Mesenteric fat pad (tissue), 1 donor: Measurements from ENCODE around the gene APEX1. TPM values are rescaled to one million over a fixed set of nuclear protein-coding genes. Genes with fewer than 3 reads are reported as not detected.
"Not testable (repeated sequence)": the region's sequence is repeated elsewhere in the genome, so short reads cannot be mapped to it uniquely, and the experiment has no call there.

ENCODE experiments used
- DNase-seq: peaks from one replicate; pipeline ENCODE4 v3.0.0-alpha.2; 2020; ENCODE audit warnings: low spot score
- total RNA-seq: library from RNA; stranded (reverse); fragmentation: NEBNext Ultra II Directional; extraction: Animal tissue kit (Norgen Biotek cat#: 25700); gene quantifications from one replicate; pipeline ENCODE4 v1.2.1, GENCODE V29; 2021
- donor health status: DM: yes; HTN: yes; CAD: no.

APEX1 gene
- total RNA-seq, 1 donor from 2014 or later: 118 TPM

DNA sequence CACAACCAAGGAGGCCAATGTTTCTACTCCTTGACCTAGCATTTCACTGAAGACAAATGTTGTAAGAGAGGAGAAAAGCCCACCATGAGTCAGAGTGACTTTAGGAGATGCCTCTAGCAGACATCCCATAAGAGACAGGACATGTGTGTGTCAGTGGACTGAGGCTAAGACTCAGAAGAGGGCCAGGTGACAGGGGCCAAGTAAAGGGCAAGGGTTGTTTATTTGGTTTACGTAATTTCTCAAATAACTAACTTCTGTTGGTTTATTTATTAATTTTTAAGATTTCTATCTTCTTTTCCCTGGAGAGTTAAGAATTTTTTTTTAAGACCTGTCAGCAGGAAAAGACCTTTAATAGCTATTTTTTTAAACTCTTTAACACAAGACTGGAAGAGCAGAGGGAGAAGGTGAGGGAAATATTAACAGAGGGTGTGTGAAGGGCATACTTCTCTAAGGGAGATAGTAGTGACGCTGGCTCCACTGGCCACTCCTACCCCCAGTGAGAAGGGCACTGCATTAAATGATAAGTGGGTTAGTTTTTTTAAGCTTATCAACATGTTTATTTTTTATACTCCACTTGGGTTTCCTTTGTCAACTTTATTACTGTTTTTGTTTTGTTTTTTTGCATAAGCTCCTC, 17.6 kb downstream of the APEX1 start:
- no peak for DNase-seq

DNA sequence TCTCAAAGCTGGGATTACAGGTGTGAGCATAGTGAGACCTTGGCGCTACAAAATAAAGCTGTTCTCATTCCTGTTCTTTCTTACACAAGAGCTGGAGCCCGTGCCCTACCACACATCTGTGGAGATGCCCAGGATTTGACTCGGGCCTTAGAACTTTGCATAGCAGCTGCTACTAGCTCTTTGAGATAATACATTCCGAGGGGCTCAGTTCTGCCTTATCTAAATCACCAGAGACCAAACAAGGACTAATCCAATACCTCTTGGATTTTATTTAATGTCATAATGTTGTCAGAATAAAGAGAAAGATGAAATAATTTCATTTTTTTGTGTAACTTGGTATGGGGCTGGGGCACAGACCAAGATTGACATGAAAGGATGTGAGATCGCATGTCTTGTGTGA, 21.8 kb downstream of the APEX1 start:
- DNase-seq: no peak

DNA sequence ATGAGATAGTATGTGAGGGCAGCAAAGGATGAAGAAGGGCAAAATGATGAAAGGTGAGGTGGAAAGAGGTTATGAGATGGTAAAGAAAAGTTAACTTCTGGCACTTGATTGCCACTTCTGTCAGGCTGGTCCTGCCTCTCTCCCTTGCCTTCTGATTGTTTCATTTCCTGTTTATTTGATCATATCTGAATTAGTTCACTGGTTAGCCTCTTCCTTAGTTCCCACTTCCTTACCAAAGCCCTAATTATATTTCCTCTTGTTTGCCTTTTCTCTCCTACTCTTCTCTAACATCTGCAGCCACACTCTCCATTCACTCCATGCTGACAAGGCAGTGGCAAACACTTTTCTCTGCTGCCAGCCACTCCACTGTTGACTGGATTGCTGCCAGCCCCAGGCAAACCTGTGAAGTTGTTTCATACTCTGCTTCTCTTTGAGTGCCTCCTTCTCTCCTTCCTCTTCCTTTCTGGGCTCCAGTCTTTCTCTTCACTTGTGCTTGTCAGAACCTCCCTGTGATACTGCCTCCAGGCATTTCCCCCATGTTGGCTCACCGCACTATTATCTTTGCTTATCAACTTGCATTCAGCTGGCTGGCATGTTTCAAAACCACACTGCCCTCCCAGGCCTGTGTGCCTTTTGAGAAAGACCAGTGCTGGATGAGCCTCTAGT, 22.3 kb downstream of the APEX1 start:
- DNase-seq: no peak

DNA sequence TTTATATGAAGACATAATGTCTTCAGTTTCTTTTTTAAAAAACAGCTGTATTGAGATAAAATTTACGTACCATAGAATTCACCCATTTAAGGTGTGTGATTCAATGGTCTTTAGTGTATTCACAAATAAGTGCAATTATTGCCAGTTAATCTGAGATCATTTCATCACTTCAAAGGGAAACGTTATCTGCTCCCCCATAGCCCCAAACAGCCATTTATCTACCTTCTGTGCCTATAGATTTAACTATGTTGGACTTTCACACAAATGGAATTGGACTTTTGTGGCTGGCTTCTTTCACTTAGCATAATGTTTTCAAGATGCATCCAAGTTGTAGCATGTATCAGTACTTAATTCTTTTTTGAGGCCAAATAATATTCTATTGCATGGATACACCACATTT, 23.9 kb downstream of the APEX1 start:
- no peak for DNase-seq

DNA sequence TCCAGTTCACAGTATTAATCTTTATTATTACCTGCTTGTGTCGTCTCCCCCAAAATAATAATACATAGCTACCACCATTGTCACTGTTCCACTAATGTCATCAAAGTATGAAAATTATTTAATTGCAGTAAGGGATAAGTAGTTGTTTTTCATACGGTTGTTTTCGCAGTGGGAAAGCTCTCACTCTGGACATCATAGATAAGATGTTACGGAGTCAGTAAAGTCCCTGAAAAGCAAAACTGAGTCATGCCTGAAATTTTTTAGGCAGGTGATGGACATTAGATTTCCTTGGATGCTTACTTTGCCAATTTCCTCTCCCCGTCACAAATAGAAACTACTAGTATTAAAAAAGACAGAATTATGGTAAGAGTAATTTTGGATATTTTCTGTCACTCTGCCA, 27.4 kb downstream of the APEX1 start:
- no peak for DNase-seq

DNA sequence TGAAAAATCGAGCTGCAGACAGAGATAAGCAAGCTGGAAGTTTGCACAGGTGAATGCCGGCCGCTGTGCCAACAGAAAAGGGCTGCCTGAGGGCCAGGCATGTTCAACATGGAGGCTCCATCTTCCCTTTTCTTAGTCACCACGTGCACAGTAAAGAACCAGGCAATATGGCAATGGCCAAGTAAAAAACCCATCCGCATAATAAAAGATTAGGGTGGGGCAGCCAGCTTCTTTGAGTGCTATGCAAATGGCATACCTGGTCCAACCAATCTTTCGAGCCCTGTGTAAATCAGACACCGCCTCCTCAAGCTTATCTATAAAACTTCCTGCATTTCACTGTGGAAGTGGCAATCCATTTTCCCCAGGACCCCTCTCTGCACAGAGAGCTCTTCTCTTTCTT, 30.9 kb downstream of the APEX1 start:
- DNase-seq: no peak

DNA sequence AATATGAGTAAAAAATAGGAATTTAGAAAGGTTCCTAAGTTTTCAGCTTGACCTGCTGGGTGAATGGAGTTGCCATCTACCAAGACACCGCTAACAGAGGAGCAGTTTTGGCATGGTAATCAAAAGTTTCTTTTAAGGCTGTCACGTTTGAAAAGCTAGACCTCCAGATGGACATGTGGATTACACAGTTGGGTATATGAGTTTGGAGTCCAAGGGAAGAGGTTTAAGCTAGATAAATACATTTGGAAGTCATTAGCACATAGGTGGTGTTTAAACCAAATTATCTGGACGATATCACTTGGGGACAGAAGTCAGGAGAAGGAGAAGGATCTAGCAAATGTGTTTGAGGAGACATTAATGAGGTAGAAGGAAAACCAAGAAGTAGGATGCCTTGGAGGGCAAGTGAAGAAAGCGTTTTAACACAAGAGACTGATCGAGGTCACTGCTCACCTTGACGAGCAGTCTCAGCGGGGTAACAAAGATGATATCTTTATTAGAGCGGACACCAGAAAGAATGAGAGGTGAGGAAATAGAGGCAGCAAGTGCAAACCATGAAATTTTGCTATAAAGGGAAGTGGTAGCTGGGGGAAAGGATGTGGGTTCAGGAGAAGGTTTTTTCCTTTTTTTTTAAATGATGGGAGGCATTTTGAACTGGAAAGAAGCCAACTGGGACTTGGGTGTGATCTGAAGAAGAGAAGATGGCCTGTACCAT, 31.8 kb downstream of the APEX1 start:
- DNase-seq: no peak

DNA sequence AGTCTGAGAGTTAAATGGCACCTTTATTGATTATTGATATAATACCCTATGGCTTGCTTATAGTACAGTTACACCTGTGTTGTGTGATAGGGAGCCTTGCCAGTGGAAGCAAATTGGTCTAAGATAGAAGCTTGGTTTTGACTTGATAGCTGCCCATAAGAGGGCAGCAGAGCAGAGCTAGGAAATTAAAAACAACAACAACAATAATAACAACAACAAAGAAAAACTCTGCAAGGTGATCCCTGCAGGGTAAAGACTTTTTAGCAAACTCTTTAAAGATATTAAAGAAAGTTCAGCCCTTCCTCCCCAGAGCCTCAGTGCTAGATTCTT, 32.3 kb downstream of the APEX1 start:
- no peak for DNase-seq

DNA sequence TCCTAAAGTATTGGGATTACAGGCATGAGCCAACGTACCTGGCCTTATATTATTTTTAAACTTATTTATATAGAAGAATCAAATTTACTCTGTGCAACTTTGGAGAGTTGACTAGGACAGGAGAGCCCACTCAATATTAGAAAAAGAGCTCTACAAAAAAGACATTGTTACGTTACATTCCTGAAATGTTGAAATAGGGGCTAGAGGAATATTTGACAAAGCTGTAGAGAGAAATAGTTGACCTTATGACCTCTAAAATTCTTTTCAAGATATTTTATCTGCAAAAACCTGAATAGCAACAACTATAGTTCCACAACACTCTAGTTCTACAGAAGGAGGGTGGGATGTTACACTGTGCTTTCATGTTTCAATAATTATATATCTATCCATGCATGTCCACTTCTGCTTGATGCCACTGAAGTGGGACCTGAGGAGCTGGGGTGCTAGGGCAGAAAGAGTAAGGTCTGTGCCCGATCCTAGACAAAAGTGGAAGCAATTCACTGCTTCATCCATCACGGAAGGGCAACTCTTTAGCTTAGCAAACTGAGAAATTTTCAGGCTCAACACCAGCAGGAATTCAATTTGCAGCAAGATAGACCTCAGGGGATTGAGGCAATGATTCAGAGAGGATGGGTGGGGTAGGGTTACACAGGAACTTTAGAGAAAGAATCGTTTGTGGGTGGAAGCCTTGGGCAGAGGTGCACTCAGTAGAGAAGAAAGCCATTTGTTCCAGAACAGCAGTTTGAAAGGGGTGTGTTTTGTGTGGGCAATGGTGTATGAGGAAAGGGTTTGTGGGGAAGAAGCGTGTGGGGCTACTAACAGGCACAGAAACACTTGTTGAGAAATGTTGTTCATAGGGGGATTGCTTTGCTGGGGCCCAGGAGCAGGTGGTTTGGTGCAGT, 34.3 kb downstream of the APEX1 start:
- DNase-seq: no peak

DNA sequence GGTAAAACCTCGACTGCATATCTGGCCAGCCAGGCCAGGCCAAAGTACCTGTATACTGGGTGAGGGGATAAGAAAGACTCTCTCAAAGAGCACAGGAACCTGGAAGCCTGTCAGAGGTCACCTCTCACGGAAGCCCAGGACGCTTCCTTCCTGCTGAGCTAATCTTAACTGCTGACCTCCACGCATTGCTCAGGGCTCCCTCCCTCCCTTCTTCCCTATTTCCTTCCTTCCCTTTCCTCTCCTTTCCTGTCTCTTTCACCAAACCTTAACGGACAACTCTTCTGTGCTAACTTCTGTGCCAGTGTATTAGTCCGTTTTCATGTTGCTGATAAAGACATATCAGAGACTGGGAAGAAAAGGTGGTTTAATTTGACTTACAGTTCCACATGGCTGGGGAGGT, 35.5 kb downstream of the APEX1 start:
- no peak for DNase-seq

DNA sequence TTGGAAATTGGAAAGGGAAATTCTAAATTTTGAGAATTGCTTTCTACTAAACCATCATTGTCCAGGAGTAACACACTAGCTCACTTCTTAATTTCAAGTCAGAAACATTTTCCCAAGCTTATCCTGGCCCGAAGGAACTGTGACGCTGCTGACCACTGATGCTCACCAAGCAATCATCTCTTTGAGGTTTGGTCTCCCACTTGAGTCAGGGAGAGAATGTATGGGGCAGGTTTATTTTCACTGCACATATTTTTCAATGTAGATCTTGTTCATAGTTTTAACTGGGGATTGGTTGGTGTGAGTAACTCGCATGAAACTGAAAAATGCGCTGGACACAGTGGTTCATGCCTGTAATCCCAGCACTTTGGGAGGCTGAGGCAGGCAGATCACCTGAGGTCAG, 37.5 kb downstream of the APEX1 start:
- DNase-seq: no peak

DNA sequence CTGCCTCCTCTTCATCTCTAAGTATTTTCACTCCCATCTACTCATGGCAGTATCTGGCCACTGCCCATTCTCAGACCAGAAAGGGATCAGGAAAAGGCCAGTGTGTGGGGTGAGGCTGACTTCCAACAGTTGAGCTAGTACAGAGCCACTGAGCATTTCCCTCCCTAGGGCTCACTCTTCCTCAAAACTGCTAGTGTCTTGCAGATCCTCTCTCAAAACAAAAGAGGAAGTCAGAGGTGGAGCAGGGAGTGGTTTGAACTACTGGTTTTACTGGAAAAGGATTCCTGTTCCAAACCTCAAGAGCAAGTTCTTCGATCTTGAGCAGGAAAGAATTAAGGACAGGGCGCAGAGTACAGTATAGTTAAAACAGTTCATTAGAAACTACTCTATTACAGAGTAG, 38.6 kb downstream of the APEX1 start:
- DNase-seq: no peak

DNA sequence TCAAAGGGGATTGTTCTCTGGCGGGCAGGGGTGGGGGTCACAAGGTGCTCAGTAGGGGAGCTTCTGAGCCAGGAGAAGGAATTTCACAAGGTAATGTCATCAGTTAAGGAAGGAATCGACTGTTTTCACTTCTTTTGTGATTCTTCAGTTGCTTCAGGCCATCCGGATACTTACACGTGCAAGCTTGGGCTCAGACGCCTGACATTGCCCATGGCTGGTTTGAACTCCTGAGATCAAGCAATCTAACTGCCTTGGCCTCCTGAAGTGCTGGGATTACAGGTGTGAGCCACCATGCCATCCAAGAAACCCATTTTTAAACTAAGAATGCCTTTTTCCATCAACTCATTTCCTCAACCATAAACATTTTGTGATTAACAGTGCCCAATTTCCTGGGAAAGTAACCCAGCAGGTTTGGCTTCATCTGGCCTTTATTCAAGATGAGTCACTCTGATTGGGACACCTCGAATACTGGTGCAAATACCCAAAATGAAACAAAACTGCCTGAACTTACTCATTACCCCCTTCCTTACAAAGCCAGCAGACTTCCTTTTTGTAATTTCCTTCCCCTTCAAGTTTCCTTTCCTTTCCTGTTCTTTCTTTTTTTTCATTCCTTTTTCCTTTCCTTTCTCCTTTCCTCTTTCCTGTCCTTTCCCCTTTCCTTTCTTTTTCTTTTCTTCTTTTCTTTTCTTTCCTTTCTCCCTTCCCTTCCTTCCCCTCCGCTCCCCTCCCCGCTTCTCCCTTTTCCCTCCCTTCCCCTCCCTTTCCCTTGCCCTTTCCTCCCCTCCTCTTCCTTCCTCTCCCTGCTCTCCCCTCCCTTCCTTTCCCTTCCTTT, 40.1 kb downstream of the APEX1 start:
- no peak for DNase-seq

DNA sequence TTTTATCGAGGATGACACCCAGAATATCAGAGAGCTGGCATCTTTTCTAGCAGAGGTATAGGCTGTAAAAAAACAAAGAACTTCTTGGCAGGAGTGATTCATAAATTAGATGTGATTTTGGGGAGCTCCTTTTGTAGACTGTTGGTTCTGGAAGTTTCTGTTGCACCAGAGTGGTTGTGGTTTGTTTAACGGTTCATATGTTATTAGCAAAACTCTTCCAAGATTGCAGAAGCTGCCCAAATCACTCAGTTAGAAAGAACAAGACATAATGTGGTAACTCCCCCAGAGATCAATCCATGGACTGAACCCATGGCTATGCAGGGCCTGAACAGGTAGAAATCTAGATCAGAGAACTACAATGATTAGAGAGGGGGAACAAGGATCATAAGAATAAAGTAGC, 43.6 kb downstream of the APEX1 start:
- no peak for DNase-seq

DNA sequence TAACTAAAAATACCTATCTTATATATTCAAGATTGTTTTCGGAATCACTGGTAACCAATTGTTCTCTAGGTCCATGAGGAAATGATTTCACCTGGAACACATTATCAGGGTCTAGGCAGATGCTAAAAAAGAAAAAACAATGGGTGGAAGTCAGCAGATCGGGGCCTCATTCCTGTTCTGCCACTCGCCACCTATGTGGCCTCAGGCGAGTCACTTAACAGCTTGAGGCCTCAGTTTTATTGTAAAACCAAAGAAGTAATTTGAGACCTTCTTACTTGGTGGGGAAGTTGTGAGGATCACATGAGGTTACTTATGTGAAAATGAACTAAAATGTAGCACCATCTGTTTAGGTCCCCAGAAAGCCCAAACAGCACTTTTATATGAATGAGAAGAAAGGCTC, 44.1 kb downstream of the APEX1 start:
- no peak for DNase-seq

DNA sequence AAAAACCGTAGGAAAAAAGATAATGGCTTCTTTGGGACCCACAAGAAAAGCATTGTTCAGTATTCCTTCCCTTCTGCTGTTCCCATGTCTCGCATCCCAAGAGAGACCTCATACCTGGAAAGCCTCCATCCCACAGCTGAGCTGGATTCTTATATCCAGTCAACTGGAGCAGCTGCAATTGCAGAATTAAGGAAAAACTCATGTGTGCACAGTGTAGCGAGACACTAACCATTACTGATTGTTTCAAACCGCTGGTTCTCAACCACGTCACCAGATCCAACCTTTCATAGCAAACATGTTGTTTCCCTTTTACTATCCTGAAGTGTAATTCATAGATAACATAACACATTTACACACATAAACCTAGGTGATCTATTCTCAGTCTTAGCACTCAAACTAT, 44.9 kb downstream of the APEX1 start:
- DNase-seq: no peak

DNA sequence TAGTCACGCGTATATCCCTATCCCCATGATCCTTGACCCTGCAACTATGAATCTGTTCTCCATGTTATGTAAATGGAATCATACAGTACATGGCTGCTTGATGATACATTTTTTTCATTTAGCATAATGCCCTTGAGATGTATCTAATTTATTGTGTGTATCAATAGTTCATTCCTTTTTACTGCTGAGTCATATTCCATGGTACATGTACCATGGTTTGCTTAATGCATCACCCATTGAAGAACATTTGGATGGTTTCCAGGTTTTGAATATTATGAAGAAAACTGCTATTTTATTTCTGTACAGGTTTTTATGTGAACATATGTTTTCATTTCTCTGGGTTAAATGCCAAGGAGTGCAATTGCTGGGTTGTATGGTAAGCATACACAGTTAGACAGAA, 46.3 kb downstream of the APEX1 start:
- DNase-seq: no peak

DNA sequence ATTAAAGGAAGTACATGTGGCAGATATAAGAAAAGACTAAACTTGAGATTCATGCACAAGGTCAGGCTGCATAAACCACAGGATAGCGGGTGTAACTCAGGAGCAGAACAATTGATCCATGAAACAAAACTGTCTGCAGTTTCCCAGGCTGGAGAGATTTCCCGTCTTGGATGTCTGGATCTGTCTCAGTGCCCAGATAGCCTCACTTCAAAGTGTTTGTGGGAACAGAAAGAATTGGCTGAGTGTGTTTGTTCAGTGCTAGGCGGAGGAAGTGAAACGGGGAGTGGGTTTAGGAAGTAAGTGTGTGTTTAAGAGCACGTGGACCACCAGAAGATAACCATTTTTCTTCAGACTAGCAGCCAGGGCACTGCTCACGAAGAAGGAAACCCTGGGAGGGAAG, 48.9 kb downstream of the APEX1 start:
- DNase-seq: no peak

DNA sequence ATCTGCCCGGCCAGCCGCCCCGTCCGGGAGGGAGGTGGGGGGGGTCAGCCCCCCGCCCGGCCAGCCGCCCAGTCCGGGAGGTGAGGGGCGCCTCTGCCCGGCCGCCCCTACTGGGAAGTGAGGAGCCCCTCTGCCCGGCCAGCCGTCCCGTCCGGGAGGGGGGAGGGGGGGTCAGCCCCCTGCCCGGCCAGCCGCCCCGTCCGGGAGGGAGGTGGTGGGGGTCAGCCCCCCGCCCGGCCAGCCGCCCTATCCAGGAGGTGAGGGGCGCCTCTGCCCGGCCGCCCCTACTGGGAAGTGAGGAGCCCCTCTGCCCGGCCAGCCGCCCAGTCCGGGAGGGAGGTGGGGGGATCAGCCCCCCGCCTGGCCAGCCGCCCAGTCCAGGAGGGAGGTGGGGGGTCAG, 51.2 kb downstream of the APEX1 start:
- DNase-seq: not testable (repeated sequence)

DNA sequence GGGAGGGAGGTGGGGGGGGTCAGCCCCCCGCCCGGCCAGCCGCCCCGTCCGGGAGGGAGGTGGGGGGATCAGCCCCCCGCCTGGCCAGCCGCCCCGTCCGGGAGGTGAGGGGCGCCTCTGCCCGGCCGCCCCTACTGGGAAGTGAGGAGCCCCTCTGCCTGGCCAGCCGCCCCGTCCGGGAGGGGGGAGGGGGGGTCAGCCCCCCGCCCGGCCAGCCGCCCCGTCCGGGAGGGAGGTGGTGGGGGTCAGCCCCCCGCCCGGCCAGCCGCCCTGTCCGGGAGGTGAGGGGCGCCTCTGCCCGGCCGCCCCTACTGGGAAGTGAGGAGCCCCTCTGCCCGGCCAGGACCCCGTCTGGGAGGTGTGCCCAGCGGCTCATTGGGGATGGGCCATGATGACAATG, 51.7 kb downstream of the APEX1 start:
- DNase-seq: not testable (repeated sequence)
